Activated CD4-positive, alpha-beta memory T cell treated with anti-CD3 and anti-CD28 coated beads for 36 hours (primary cell): ENCODE measurements around the gene STK32C. TPM values are rescaled to one million over a fixed set of nuclear protein-coding genes. Genes with fewer than 3 reads are reported as not detected.

Source experiments
- CTCF ChIA-PET: fragments of 350-600 bp; sonication (Branson Sonifier 250); formaldehyde crosslinking; loops from one replicate; lab custom pipeline; 2021; ENCODE audit warnings: antibody characterized with exemption, inconsistent platforms; lab: Charles Lee
- POLR2A ChIA-PET: fragments of 350-600 bp; sonication (Branson Sonifier 250); formaldehyde crosslinking; loops from one replicate; lab custom pipeline; 2021; ENCODE audit warnings: antibody characterized with exemption; lab: Charles Lee
- DNase-seq: peaks from one replicate; pipeline ENCODE4 v3.0.0-alpha.2; 2020
- H3K27ac Mint-ChIP-seq: one replicate; pipeline ENCODE4 v1.8.0; 2021; ENCODE audit warnings: mixed read lengths
- H3K27me3 Mint-ChIP-seq: one replicate; pipeline ENCODE4 v1.8.0; 2021; ENCODE audit warnings: mixed read lengths
- H3K36me3 Mint-ChIP-seq: one replicate; pipeline ENCODE4 v1.8.0; 2021; ENCODE audit warnings: mixed read lengths
- H3K4me1 Mint-ChIP-seq: one replicate; pipeline ENCODE4 v1.8.0; 2021; ENCODE audit warnings: low read depth, mixed read lengths
- H3K4me3 Mint-ChIP-seq: one replicate; pipeline ENCODE4 v1.8.0; 2021; ENCODE audit warnings: mild to moderate bottlenecking, mixed read lengths
- H3K9me3 Mint-ChIP-seq: one replicate; pipeline ENCODE4 v1.8.0; 2021; ENCODE audit warnings: mixed read lengths
- intact Hi-C: fragments of 100-400 bp; cut with micrococcal nuclease; formaldehyde crosslinking; loops from one replicate; pipeline ENCODE4 v1.15.1; 2023
- total RNA-seq, 2 experiments: library from RNA; stranded (reverse); gene quantifications; one replicate each; pipeline ENCODE4 v1.2.3, GENCODE V29; 2021

STK32C gene
- total RNA-seq, 2 experiments from 2014 or later: 14.8 to 16.1 TPM

- H3K27ac Mint-ChIP-seq: no peak overlapping the region
Observed at GRCh38 chr10:132232023-132232951, 75.5 kb downstream of the STK32C start.

GRCh38 chr10:132231656-132232022 lies 76.1 kb downstream of the STK32C start:
- DNase-seq: no peak
- POLR2A ChIA-PET: no interaction called here
- H3K4me3 Mint-ChIP-seq: no peak overlapping the region
- H3K9me3 Mint-ChIP-seq: no peaks in the 10 kb centered on the region
- no peak overlapping the region for H3K27ac Mint-ChIP-seq
- H3K4me1 Mint-ChIP-seq: peaks cover 18% of the 10 kb centered on the region
- H3K27me3 Mint-ChIP-seq: no peaks in the 10 kb centered on the region
- no peaks in the 10 kb centered on the region for H3K36me3 Mint-ChIP-seq
- CTCF ChIA-PET: no interaction called here
- intact Hi-C loops: loop anchor here (5.0 kb wide), 1 partner anchor 216 kb away; no protein-coding TSS in a partner anchor

More at GRCh38 chr10:132232023-132232951, 75.5 kb downstream of the STK32C start:
- Mint-ChIP-seq H3K9me3 (no peaks in the 10 kb centered on the region), H3K4me3 (no peak overlapping the region), H3K27me3 (no peaks in the 10 kb centered on the region), H3K4me1 (peaks cover 18% of the 10 kb centered on the region), H3K36me3 (no peaks in the 10 kb centered on the region)
- intact Hi-C loops: loop anchor here (5.0 kb wide), 1 partner anchor 215 kb away; no protein-coding TSS in a partner anchor
- DNase-seq: peak; percentile 24
- ChIA-PET CTCF (no interaction called here), POLR2A (no interaction called here)

GRCh38 chr10:132230557-132231210 lies 77.1 kb downstream of the STK32C start:
- Mint-ChIP-seq H3K4me1 (peaks cover 18% of the 10 kb centered on the region), H3K36me3 (no peaks in the 10 kb centered on the region), H3K27ac (peak overlapping the region; percentile 23), H3K4me3 (peak overlapping the region; percentile 12), H3K9me3 (no peaks in the 10 kb centered on the region), H3K27me3 (no peaks in the 10 kb centered on the region)
- ChIA-PET CTCF (no interaction called here), POLR2A (no interaction called here)
- intact Hi-C loops: loop anchor here (5.0 kb wide), 1 partner anchor 217 kb away; no protein-coding TSS in a partner anchor
- no peak for DNase-seq

GRCh38 chr10:132229834-132230556 lies 77.8 kb downstream of the STK32C start:
- peak overlapping the region; percentile 78 for H3K27ac Mint-ChIP-seq
- DNase-seq: peak; percentile 54
- ChIA-PET POLR2A (no interaction called here), CTCF (no interaction called here)
- no peaks in the 10 kb centered on the region for H3K9me3 Mint-ChIP-seq
- peak overlapping the region; percentile 63 for H3K4me3 Mint-ChIP-seq
- H3K4me1 Mint-ChIP-seq: peaks cover 18% of the 10 kb centered on the region
- intact Hi-C loops: loop anchor here (5.0 kb wide), 1 partner anchor 217 kb away; no protein-coding TSS in a partner anchor
- no peaks in the 10 kb centered on the region for H3K27me3 Mint-ChIP-seq
- H3K36me3 Mint-ChIP-seq: no peaks in the 10 kb centered on the region

DNA sequence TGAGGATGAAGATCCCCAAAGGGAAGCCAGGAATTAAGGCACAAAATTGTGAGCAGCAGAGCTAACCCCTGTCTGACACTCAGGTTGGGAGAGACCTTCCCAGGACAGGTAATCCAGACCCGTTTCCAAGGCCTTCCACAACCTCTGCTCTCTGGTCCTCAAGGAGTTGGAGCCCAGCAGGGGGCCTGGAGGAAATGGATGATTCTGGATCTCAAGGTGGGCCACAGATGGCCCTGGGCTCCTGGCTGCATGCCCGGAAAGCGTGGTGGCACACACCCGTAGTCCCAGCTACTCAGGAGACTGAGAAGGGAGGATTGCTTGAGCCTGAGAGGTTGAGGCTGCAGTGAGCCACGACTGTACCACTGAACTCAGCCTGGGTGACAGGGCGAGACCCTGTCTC lies 78.7 kb downstream of the STK32C start:
- H3K27me3 Mint-ChIP-seq: no peaks in the 10 kb centered on the region
- H3K9me3 Mint-ChIP-seq: no peaks in the 10 kb centered on the region
- H3K36me3 Mint-ChIP-seq: no peaks in the 10 kb centered on the region
- intact Hi-C loops: no loop called here
- ChIA-PET CTCF (no interaction called here), POLR2A (no interaction called here)
- H3K27ac Mint-ChIP-seq: peak overlapping the region; percentile 8
- no peak for DNase-seq
- H3K4me3 Mint-ChIP-seq: no peak overlapping the region
- H3K4me1 Mint-ChIP-seq: peaks cover 18% of the 10 kb centered on the region

- CTCF ChIA-PET: no interaction called here
- Mint-ChIP-seq H3K9me3 (no peaks in the 10 kb centered on the region), H3K4me1 (peaks cover 18% of the 10 kb centered on the region), H3K27ac (peak overlapping the region; percentile 8), H3K36me3 (no peaks in the 10 kb centered on the region), H3K4me3 (no peak overlapping the region), H3K27me3 (no peaks in the 10 kb centered on the region)
- intact Hi-C loops: no loop called here
- POLR2A ChIA-PET: no interaction called here
- DNase-seq: no peak
Observed at GRCh38 chr10:132228616-132229015, 79.1 kb downstream of the STK32C start.

- intact Hi-C loops: no loop called here
- CTCF ChIA-PET: no interaction called here
- Mint-ChIP-seq H3K36me3 (no peaks in the 10 kb centered on the region), H3K4me3 (no peak overlapping the region), H3K27me3 (no peaks in the 10 kb centered on the region), H3K4me1 (peaks cover 17% of the 10 kb centered on the region), H3K9me3 (no peaks in the 10 kb centered on the region), H3K27ac (no peak overlapping the region)
- POLR2A ChIA-PET: no interaction called here
- no peak for DNase-seq
Observed at GRCh38 chr10:132227851-132228390, 79.8 kb downstream of the STK32C start.

- Mint-ChIP-seq H3K27ac (no peak overlapping the region), H3K36me3 (no peaks in the 10 kb centered on the region), H3K9me3 (no peaks in the 10 kb centered on the region), H3K27me3 (no peaks in the 10 kb centered on the region), H3K4me1 (peaks cover 10% of the 10 kb centered on the region), H3K4me3 (no peak overlapping the region)
- intact Hi-C loops: no loop called here
- ChIA-PET POLR2A (no interaction called here), CTCF (interaction anchor here (0.9 kb wide), 1 partner anchor 126 kb away, joined by 3 read pairs; no protein-coding TSS in a partner anchor)
- DNase-seq: no peak
Observed at GRCh38 chr10:132226586-132227405, 81.0 kb downstream of the STK32C start.

- CTCF ChIA-PET: interaction anchor here (0.8 kb wide), 1 partner anchor 125 kb away, joined by 3 read pairs; no protein-coding TSS in a partner anchor
- H3K27ac Mint-ChIP-seq: no peak overlapping the region
- no peaks in the 10 kb centered on the region for H3K27me3 Mint-ChIP-seq
- POLR2A ChIA-PET: no interaction called here
- no peaks in the 10 kb centered on the region for H3K9me3 Mint-ChIP-seq
- H3K36me3 Mint-ChIP-seq: no peaks in the 10 kb centered on the region
- intact Hi-C loops: no loop called here
- no peak for DNase-seq
- H3K4me3 Mint-ChIP-seq: no peak overlapping the region
- peaks cover 8% of the 10 kb centered on the region for H3K4me1 Mint-ChIP-seq
Observed at GRCh38 chr10:132225849-132226205, 81.9 kb downstream of the STK32C start.

DNA sequence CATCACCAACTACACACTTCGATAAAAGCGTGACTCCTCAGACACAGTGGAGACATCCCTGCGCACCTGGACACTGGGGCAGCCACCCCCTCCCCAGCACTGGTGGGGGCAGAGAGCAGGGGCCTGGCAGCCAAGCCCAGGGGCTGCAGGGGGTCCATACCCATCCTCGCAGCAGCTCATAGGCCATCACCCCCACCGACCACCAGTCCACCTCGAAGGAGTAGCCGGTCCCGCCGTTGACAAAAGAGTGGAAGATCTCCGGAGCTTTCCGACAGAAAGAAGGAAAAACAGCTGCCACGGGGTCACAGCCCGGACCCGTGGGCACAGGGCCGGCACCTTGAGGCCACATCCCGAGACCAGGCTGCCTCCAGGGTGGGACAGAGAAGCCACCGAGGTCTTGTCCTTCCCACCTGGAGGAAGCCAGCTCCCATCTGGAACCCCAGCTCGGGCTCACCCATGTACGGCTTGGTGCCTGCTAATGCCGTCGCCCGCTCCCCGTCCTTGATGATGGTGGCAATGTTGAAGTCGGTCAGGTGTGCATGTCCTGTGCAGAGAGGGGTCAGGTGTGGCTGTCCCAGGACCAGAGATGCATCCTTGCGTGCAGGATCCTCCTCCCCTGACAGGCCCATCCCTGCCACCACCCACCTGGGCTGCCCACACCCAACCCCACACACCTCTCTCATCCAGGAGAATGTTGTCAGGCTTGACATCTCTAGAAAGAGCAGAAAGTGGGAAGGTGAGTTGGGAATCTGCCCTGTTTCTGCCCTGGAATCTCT lies 82.5 kb downstream of the STK32C start:
- H3K36me3 Mint-ChIP-seq: no peaks in the 10 kb centered on the region
- no peak overlapping the region for H3K27ac Mint-ChIP-seq
- H3K27me3 Mint-ChIP-seq: no peaks in the 10 kb centered on the region
- H3K4me1 Mint-ChIP-seq: peaks cover 6% of the 10 kb centered on the region
- H3K9me3 Mint-ChIP-seq: no peaks in the 10 kb centered on the region
- CTCF ChIA-PET: interaction anchor here (0.8 kb wide), 1 partner anchor 126 kb away, joined by 3 read pairs; no protein-coding TSS in a partner anchor
- no peak for DNase-seq
- H3K4me3 Mint-ChIP-seq: no peak overlapping the region
- POLR2A ChIA-PET: no interaction called here
- intact Hi-C loops: no loop called here
